Activated B cell treated with CpG ODN at 0.5 μM for 24 hours (primary cell): ENCODE data around the gene TAS1R2. TPM values are rescaled to one million over a fixed set of nuclear protein-coding genes. Genes with fewer than 3 reads are reported as not detected.
A peak's percentile ranks its signal among the peaks of the same experiment; 100 is the strongest.

ENCODE experiments used
- ATAC-seq: fragments of 200-7000 bp; cut with Tn5 transposase; one replicate; pipeline ENCODE4 v1.10.0; 2021; ENCODE audit warnings: low read depth, mild to moderate bottlenecking, moderate library complexity
- CTCF ChIA-PET: fragments of 350-600 bp; sonication (Branson Sonifier 250); formaldehyde crosslinking; loops from one replicate; lab custom pipeline; 2021; ENCODE audit warnings: antibody characterized with exemption; lab: Charles Lee
- POLR2A ChIA-PET: fragments of 350-600 bp; sonication (Branson Sonifier 250); formaldehyde crosslinking; loops from one replicate; lab custom pipeline; 2021; ENCODE audit warnings: antibody characterized with exemption; lab: Charles Lee
- DNase-seq: peaks from one replicate; pipeline ENCODE4 v3.0.0; 2022
- H3K27ac Mint-ChIP-seq: one replicate; pipeline ENCODE4 v1.8.0; 2020; ENCODE audit warnings: mixed read lengths
- H3K27me3 Mint-ChIP-seq: one replicate; pipeline ENCODE4 v1.8.0; 2021; ENCODE audit warnings: mixed read lengths
- H3K36me3 Mint-ChIP-seq: one replicate; pipeline ENCODE4 v1.8.0; 2021; ENCODE audit warnings: low read depth, mixed read lengths
- H3K4me1 Mint-ChIP-seq: one replicate; pipeline ENCODE4 v1.8.0; 2021; ENCODE audit warnings: mixed read lengths
- H3K4me3 Mint-ChIP-seq: one replicate; pipeline ENCODE4 v1.8.0; 2020; ENCODE audit warnings: mild to moderate bottlenecking, mixed read lengths
- H3K9me3 Mint-ChIP-seq: one replicate; pipeline ENCODE4 v1.8.0; 2020; ENCODE audit warnings: mixed read lengths
- CTCF ChIP-seq: fragments of 200-600 bp; IDR thresholded peaks from one replicate; pipeline ENCODE4 v1.8.0; 2022; ENCODE audit warnings: antibody characterized with exemption, mild to moderate bottlenecking
- intact Hi-C: fragments of 100-400 bp; cut with micrococcal nuclease; formaldehyde crosslinking; loops from one replicate; pipeline ENCODE4 v1.15.1; 2024
- total RNA-seq: library from RNA; stranded (reverse); gene quantifications from 2 replicates; pipeline ENCODE4 v1.2.3, GENCODE V29; 2022

The TAS1R2 gene
- total RNA-seq, 1 donor from 2014 or later: not detected

- Mint-ChIP-seq H3K36me3 (no peaks in the 10 kb centered on the region), H3K9me3 (no peaks in the 10 kb centered on the region), H3K4me1 (no peaks in the 10 kb centered on the region), H3K27ac (no peak overlapping the region), H3K4me3 (no peak overlapping the region), H3K27me3 (no peaks in the 10 kb centered on the region)
- no peak for DNase-seq
- intact Hi-C loops: no loop called here
- ATAC-seq: no peak
- CTCF ChIA-PET: no interaction called here
- POLR2A ChIA-PET: no interaction called here
- TF ChIP-seq CTCF: no peak
These were observed 17.8 kb upstream of the TAS1R2 start for GRCh38 chr1:18877282-18877681.

GRCh38 chr1:18876210-18876609 is 16.8 kb upstream of the TAS1R2 start:
- ChIA-PET POLR2A (no interaction called here), CTCF (interaction anchor here (1.0 kb wide), 1 partner anchor 8 kb away, joined by 3 read pairs; no protein-coding TSS in a partner anchor)
- DNase-seq (no peak), ATAC-seq (no peak)
- intact Hi-C loops: no loop called here
- H3K36me3 Mint-ChIP-seq: no peaks in the 10 kb centered on the region
- no peak overlapping the region for H3K27ac Mint-ChIP-seq
- H3K4me1 Mint-ChIP-seq: no peaks in the 10 kb centered on the region
- H3K9me3 Mint-ChIP-seq: no peaks in the 10 kb centered on the region
- H3K27me3 Mint-ChIP-seq: no peaks in the 10 kb centered on the region
- no peak overlapping the region for H3K4me3 Mint-ChIP-seq
- no peak for TF ChIP-seq CTCF

GRCh38 chr1:18875796-18876128 is 16.3 kb upstream of the TAS1R2 start:
- TF ChIP-seq CTCF: no peak
- POLR2A ChIA-PET: no interaction called here
- Mint-ChIP-seq H3K36me3 (no peaks in the 10 kb centered on the region), H3K27me3 (no peaks in the 10 kb centered on the region), H3K4me1 (no peaks in the 10 kb centered on the region), H3K4me3 (no peak overlapping the region), H3K9me3 (no peaks in the 10 kb centered on the region), H3K27ac (no peak overlapping the region)
- ATAC-seq: no peak
- intact Hi-C loops: no loop called here
- CTCF ChIA-PET: interaction anchor here (0.6 to 1.0 kb wide), 3 partner anchors 8 to 15 kb away, joined by 3 to 4 read pairs (median 3); no protein-coding TSS in a partner anchor
- DNase-seq: no peak

- peak; percentile 58 for ATAC-seq
- ChIA-PET POLR2A (no interaction called here), CTCF (interaction anchor here (0.6 to 1.1 kb wide), 4 partner anchors 9 to 16 kb away, joined by 3 to 5 read pairs (median 4); no protein-coding TSS in a partner anchor)
- intact Hi-C loops: no loop called here
- no peak overlapping the region for H3K4me3 Mint-ChIP-seq
- TF ChIP-seq CTCF: peak; percentile 38
- H3K27me3 Mint-ChIP-seq: no peaks in the 10 kb centered on the region
- no peaks in the 10 kb centered on the region for H3K4me1 Mint-ChIP-seq
- no peaks in the 10 kb centered on the region for H3K9me3 Mint-ChIP-seq
- no peak overlapping the region for H3K27ac Mint-ChIP-seq
- peak; percentile 48 for DNase-seq
- H3K36me3 Mint-ChIP-seq: no peaks in the 10 kb centered on the region
These were observed 15.8 kb upstream of the TAS1R2 start for GRCh38 chr1:18875107-18875795.

GRCh38 chr1:18874600-18874999 is 15.1 kb upstream of the TAS1R2 start:
- Mint-ChIP-seq H3K27me3 (no peaks in the 10 kb centered on the region), H3K4me1 (no peaks in the 10 kb centered on the region), H3K9me3 (no peaks in the 10 kb centered on the region), H3K4me3 (no peak overlapping the region), H3K36me3 (no peaks in the 10 kb centered on the region), H3K27ac (no peak overlapping the region)
- no peak for DNase-seq
- no peak for TF ChIP-seq CTCF
- intact Hi-C loops: no loop called here
- ChIA-PET CTCF (interaction anchor here (0.5 to 1.1 kb wide), 3 partner anchors 9 to 274 kb away, joined by 3 to 5 read pairs (median 4); no protein-coding TSS in a partner anchor), POLR2A (no interaction called here)
- no peak for ATAC-seq
